SK-N-SH (cell line): ENCODE data around the gene TTLL12.

Source experiments
- CHD2 ChIP-seq: fragments of 150-350 bp; IDR thresholded peaks from 2 replicates; pipeline ENCODE4 v1.6.1; 2018; ENCODE audit warnings: low read length; ENCODE audit not compliant: partially characterized antibody
- CTCF ChIP-seq: fragments of 200-600 bp; sonication (generic); IDR thresholded peaks from 2 replicates; pipeline ENCODE4 v1.6.1; 2017; ENCODE audit warnings: antibody characterized with exemption, mild to moderate bottlenecking, moderate library complexity
- NFIC ChIP-seq: IDR thresholded peaks from 2 replicates; pipeline ENCODE4 v1.4.0; 2012; ENCODE audit warnings: borderline replicate concordance
- RAD21 ChIP-seq: IDR thresholded peaks from 2 replicates; pipeline ENCODE4 v1.6.1; 2012; ENCODE audit warnings: mild to moderate bottlenecking, low read length
- REST ChIP-seq: IDR thresholded peaks from 2 replicates; pipeline ENCODE4 v1.6.1; 2012; ENCODE audit warnings: mild to moderate bottlenecking, low read depth, low read length, moderate library complexity
- SIN3A ChIP-seq: IDR thresholded peaks from 2 replicates; pipeline ENCODE4 v1.6.1; 2012; ENCODE audit warnings: low read depth, mild to moderate bottlenecking, low read length, moderate library complexity, borderline replicate concordance
- SMC3 ChIP-seq: IDR thresholded peaks from 2 replicates; pipeline ENCODE4 v1.6.1; 2012; ENCODE audit warnings: low read depth, low read length, improper control_type of control experiment
- TAF1 ChIP-seq: IDR thresholded peaks from 2 replicates; pipeline ENCODE4 v1.6.1; 2012; ENCODE audit warnings: low read depth, mild to moderate bottlenecking, low read length, moderate library complexity, borderline replicate concordance
- TEAD4 ChIP-seq: IDR thresholded peaks from 2 replicates; pipeline ENCODE4 v1.4.0; 2012; ENCODE audit warnings: mild to moderate bottlenecking, borderline replicate concordance; ENCODE audit not compliant: insufficient read depth
- USF1 ChIP-seq: IDR thresholded peaks from 2 replicates; pipeline ENCODE4 v1.4.0; 2012; ENCODE audit warnings: low read depth, borderline replicate concordance
- YY1 ChIP-seq: IDR thresholded peaks from 2 replicates; pipeline ENCODE4 v1.4.0; 2012; ENCODE audit warnings: low read depth, mild to moderate bottlenecking

- no peak for TF ChIP-seq CTCF
- TF ChIP-seq SIN3A: no peak
- TF ChIP-seq YY1: no peak
- TF ChIP-seq TAF1: no peak
- TF ChIP-seq REST: no peak
- TF ChIP-seq CHD2: no peak
- no peak for TF ChIP-seq RAD21
- TF ChIP-seq USF1: no peak
- no peak for TF ChIP-seq TEAD4
- no peak for TF ChIP-seq NFIC
- no peak for TF ChIP-seq SMC3
Observed at GRCh38 chr22:43144949-43145348, 42.0 kb downstream of the TTLL12 start.
